ENCODE measurements around the gene CCDC154. TPM values are rescaled to one million over a fixed set of nuclear protein-coding genes. Genes with fewer than 3 reads are reported as not detected.

CCDC154 gene
- total and polyA plus RNA-seq, 9 of the 15 experiments (the other 6 are each of a cell fraction or from before 2014, with no cell fraction given): 0.15 to 1.4 (median 0.20) TPM; not detected in 5

GRCh38 chr16:1492923-1493745, 48.8 kb upstream of the CCDC154 start, which contains the start of gene TELO2 (continued):
- TF ChIP-seq REST (IDR thresholded peaks at IDR 0.05; ENCODE audit: borderline replicate concordance) (no peak), REST (CRISPR knock-in tag; IDR thresholded peaks at IDR 0.05; ENCODE audit: low read depth) (no peak)
